ENCODE measurements around the gene TUBB. TPM values are rescaled to one million over a fixed set of nuclear protein-coding genes. Genes with fewer than 3 reads are reported as not detected.
A peak's percentile ranks its signal among the peaks of the same experiment; 100 is the strongest.

The TUBB gene
- total and polyA plus RNA-seq, 9 of the 15 experiments (the other 6 are each of a cell fraction or from before 2014, with no cell fraction given): 971 to 2,870 (median 1,478) TPM

DNA sequence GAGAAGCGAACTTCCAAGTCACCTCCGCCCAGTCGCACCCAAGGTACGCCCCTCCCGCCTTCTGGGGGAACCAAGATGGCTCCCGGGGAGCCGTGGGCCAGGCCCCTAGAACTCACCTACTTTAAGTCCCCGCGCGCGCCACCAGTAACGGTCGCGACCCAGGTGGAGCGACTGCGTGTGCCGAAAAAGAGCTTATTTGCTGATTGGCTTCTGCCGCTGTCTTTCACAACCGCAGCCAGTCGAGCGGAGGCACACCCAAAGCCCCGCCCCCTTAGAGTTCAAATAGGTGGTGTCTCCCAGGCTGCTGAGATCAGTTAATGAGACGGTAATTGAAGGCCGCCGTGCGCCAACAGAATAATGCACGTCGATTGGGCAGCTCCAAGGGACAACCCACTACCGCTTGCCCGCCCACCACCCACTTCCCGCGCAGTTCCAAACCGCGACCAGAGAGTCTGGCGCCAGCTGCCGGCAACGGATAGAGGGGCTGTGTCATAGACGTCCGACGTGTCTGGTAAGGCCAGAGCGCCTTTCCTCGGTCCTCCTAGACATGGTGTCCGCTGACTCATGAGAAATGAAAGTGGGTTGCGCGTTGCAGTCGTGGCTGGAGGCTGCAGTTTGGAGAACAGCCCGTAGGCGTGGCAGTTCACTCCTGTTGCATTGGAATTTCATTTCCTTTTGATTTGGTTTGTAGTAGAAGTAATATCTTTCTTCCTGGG lies 2.9 kb upstream of the TUBB start, which contains the start of gene MDC1 (continued):
- TF ChIP-seq, protein P1, sequence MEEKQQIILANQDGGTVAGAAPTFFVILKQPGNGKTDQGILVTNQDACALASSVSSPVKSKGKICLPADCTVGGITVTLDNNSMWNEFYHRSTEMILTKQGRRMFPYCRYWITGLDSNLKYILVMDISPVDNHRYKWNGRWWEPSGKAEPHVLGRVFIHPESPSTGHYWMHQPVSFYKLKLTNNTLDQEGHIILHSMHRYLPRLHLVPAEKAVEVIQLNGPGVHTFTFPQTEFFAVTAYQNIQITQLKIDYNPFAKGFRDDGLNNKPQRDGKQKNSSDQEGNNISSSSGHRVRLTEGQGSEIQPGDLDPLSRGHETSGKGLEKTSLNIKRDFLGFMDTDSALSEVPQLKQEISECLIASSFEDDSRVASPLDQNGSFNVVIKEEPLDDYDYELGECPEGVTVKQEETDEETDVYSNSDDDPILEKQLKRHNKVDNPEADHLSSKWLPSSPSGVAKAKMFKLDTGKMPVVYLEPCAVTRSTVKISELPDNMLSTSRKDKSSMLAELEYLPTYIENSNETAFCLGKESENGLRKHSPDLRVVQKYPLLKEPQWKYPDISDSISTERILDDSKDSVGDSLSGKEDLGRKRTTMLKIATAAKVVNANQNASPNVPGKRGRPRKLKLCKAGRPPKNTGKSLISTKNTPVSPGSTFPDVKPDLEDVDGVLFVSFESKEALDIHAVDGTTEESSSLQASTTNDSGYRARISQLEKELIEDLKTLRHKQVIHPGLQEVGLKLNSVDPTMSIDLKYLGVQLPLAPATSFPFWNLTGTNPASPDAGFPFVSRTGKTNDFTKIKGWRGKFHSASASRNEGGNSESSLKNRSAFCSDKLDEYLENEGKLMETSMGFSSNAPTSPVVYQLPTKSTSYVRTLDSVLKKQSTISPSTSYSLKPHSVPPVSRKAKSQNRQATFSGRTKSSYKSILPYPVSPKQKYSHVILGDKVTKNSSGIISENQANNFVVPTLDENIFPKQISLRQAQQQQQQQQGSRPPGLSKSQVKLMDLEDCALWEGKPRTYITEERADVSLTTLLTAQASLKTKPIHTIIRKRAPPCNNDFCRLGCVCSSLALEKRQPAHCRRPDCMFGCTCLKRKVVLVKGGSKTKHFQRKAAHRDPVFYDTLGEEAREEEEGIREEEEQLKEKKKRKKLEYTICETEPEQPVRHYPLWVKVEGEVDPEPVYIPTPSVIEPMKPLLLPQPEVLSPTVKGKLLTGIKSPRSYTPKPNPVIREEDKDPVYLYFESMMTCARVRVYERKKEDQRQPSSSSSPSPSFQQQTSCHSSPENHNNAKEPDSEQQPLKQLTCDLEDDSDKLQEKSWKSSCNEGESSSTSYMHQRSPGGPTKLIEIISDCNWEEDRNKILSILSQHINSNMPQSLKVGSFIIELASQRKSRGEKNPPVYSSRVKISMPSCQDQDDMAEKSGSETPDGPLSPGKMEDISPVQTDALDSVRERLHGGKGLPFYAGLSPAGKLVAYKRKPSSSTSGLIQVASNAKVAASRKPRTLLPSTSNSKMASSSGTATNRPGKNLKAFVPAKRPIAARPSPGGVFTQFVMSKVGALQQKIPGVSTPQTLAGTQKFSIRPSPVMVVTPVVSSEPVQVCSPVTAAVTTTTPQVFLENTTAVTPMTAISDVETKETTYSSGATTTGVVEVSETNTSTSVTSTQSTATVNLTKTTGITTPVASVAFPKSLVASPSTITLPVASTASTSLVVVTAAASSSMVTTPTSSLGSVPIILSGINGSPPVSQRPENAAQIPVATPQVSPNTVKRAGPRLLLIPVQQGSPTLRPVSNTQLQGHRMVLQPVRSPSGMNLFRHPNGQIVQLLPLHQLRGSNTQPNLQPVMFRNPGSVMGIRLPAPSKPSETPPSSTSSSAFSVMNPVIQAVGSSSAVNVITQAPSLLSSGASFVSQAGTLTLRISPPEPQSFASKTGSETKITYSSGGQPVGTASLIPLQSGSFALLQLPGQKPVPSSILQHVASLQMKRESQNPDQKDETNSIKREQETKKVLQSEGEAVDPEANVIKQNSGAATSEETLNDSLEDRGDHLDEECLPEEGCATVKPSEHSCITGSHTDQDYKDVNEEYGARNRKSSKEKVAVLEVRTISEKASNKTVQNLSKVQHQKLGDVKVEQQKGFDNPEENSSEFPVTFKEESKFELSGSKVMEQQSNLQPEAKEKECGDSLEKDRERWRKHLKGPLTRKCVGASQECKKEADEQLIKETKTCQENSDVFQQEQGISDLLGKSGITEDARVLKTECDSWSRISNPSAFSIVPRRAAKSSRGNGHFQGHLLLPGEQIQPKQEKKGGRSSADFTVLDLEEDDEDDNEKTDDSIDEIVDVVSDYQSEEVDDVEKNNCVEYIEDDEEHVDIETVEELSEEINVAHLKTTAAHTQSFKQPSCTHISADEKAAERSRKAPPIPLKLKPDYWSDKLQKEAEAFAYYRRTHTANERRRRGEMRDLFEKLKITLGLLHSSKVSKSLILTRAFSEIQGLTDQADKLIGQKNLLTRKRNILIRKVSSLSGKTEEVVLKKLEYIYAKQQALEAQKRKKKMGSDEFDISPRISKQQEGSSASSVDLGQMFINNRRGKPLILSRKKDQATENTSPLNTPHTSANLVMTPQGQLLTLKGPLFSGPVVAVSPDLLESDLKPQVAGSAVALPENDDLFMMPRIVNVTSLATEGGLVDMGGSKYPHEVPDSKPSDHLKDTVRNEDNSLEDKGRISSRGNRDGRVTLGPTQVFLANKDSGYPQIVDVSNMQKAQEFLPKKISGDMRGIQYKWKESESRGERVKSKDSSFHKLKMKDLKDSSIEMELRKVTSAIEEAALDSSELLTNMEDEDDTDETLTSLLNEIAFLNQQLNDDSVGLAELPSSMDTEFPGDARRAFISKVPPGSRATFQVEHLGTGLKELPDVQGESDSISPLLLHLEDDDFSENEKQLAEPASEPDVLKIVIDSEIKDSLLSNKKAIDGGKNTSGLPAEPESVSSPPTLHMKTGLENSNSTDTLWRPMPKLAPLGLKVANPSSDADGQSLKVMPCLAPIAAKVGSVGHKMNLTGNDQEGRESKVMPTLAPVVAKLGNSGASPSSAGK (IDR thresholded peaks at IDR 0.05): no peak; the same call in 1 of the 2 replicates
- TF ChIP-seq ZNF644 (tag; IDR thresholded peaks at IDR 0.05; ENCODE audit: low read depth) (no peak), ZBTB43 (CRISPR knock-in tag; IDR thresholded peaks at IDR 0.05) (no peak; the same call in 1 of the 2 replicates), ARID1B (IDR thresholded peaks at IDR 0.05) (peak; percentile 55), BRF1 (IDR thresholded peaks at IDR 0.05; ENCODE audit: borderline replicate concordance, extremely low read depth, insufficient read length) (no peak), DMBX1 (CRISPR knock-in tag; IDR thresholded peaks at IDR 0.05; ENCODE audit: borderline replicate concordance) (peak; percentile 49; the same call in 1 of the 2 replicates), MECOM (CRISPR knock-in tag; IDR thresholded peaks at IDR 0.05) (no peak), PHB (CRISPR knock-in tag; IDR thresholded peaks at IDR 0.05) (no peak), NFRKB (IDR thresholded peaks at IDR 0.05; ENCODE audit: low read depth) (peak; percentile 99), SRSF9 (IDR thresholded peaks at IDR 0.05; ENCODE audit: borderline replicate concordance, low read depth, low read length) (no peak)
- TF ChIP-seq, protein P2, sequence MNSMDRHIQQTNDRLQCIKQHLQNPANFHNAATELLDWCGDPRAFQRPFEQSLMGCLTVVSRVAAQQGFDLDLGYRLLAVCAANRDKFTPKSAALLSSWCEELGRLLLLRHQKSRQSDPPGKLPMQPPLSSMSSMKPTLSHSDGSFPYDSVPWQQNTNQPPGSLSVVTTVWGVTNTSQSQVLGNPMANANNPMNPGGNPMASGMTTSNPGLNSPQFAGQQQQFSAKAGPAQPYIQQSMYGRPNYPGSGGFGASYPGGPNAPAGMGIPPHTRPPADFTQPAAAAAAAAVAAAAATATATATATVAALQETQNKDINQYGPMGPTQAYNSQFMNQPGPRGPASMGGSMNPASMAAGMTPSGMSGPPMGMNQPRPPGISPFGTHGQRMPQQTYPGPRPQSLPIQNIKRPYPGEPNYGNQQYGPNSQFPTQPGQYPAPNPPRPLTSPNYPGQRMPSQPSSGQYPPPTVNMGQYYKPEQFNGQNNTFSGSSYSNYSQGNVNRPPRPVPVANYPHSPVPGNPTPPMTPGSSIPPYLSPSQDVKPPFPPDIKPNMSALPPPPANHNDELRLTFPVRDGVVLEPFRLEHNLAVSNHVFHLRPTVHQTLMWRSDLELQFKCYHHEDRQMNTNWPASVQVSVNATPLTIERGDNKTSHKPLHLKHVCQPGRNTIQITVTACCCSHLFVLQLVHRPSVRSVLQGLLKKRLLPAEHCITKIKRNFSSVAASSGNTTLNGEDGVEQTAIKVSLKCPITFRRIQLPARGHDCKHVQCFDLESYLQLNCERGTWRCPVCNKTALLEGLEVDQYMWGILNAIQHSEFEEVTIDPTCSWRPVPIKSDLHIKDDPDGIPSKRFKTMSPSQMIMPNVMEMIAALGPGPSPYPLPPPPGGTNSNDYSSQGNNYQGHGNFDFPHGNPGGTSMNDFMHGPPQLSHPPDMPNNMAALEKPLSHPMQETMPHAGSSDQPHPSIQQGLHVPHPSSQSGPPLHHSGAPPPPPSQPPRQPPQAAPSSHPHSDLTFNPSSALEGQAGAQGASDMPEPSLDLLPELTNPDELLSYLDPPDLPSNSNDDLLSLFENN (IDR thresholded peaks at IDR 0.05; ENCODE audit: low read depth in 2 of 2, low read length in 2 of 2): peak in 1 of 2 experiments; percentile 47; a peak in 2 of 4 replicates

Measured in K562 (cell line).